ENCODE measurements around the gene USP15.
"Not testable (repeated sequence)": the region's sequence is repeated elsewhere in the genome, so short reads cannot be mapped to it uniquely, and the experiment has no call there.

The USP15 gene

DNA sequence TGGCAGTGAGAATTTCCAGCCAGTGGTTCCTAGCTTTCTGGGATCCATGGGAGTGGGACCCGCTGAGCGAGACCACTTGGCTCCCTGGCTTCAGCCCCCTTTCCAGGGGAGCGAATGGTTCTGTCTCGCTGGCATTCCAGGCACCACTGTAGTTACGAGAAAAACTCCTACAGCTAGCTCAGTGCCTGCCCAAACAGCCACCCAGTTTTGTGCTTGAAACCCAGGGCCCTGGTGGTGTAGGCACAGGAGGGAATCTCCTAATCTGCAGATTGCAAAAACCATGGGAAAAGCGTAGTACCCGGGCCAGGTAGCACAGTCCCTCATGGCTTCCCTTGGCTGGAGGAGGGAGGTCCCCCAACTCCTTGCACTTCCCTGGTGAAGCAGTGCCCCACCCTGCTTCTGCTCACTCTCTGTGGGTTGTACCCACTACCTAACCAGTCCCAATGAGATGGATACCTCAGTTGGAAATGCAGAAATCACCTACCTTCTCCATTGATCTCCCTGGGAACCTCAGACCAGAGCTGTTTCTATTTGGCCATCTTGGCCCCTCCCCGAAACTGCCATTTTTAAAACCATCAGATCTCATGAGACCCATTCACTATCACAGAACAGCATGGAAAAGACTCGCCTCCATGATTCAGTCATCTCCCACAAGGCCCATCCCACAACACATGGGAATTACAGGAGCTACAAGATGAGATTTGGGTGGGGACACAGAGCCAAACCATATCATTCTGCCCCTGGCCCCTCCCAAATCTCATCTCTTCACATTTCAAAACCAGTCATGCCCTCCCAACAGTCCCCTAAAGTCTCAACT is 83.3 kb downstream of the USP15 start:
- not testable (repeated sequence) for H3K27ac ChIP-seq (ENCODE audit: low read length); H3K9me3 ChIP-seq (ENCODE audit: control insufficient read depth, insufficient read depth, low read length); H3K27me3 ChIP-seq (ENCODE audit: control insufficient read depth, insufficient read depth, low read length); H3K36me3 ChIP-seq (ENCODE audit: control insufficient read depth, insufficient read depth, low read length); H3K4me3 ChIP-seq (ENCODE audit: low read length); DNase-seq (ENCODE audit: low read depth, low spot score); H3K4me1 ChIP-seq (ENCODE audit: control insufficient read depth, insufficient read depth, low read length)
- WGBS (ENCODE audit: insufficient coverage, insufficient read length): no CpG with 5 or more reads among the region's 9 CpGs

DNA sequence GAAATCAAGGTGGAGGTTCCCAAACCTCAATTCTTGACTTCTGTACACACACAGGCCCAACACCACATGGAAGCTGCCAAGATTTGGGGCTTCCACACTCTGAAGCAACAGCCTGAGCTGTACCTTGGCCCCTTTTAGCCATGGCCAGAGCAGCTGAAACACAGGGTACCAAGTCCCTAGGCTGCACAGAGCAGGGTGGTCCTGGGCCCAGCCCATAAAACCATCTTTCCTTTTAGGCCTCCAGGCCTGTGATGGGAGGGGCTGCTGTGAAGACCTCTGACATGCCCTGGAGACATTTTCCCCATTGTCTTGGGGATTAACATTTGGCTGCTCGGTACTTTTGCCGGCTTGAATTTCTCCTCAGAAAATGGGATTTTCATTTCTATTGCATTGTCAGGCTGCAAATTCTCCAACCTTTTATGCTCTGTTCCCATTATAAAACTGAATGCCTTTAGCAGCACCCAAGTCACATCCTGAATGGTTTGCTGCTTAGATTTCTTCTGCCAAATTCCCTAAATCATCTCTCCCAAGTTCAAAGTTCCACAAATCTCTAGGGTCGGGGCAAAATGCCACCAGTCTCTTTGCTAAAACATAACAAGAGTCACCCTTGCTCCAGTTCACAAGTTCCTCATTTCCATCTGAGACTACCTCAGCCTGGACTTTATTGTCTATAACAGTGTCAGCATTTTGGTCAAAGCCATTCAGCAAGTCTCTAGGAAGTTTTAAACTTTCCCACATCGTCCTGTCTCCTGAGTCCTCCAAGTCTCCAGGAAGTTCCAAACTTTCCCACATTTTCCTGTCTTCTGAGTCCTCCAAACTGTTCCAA is 84.7 kb downstream of the USP15 start:
- H3K27ac ChIP-seq (ENCODE audit: low read length); H3K27me3 ChIP-seq (ENCODE audit: control insufficient read depth, insufficient read depth, low read length); H3K36me3 ChIP-seq (ENCODE audit: control insufficient read depth, insufficient read depth, low read length); H3K9me3 ChIP-seq (ENCODE audit: control insufficient read depth, insufficient read depth, low read length); DNase-seq (ENCODE audit: low read depth, low spot score); H3K4me1 ChIP-seq (ENCODE audit: control insufficient read depth, insufficient read depth, low read length); H3K4me3 ChIP-seq (ENCODE audit: low read length): not testable (repeated sequence)
- WGBS (ENCODE audit: insufficient coverage, insufficient read length): no CpG with 5 or more reads among the region's 4 CpGs

DNA sequence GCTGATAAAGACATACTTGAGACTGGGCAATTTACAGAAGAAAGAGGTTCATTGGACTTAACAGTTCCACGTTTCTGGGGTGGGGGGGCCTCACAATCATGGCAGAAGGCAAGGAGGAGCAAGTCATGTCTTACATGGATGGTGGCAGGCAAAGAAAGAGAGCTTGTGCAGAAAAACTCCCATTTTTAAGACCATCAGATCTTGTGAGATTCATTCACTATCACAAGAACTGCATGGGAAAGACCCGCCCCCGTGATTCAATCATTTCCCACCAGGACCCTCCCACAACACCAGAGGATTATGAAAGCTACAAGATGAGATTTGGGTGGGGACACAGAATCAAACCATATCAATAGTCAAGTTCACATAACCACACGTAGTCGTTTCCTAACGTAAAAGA is 85.5 kb downstream of the USP15 start:
- WGBS (ENCODE audit: insufficient coverage, insufficient read length): no CpG with 5 or more reads among the region's 6 CpGs
- Histone ChIP-seq H3K4me3 (ENCODE audit: low read length) (no peak overlapping the region), H3K4me1 (ENCODE audit: control insufficient read depth, insufficient read depth, low read length) (no peaks in the 10 kb centered on the region), H3K27me3 (ENCODE audit: control insufficient read depth, insufficient read depth, low read length) (no peaks in the 10 kb centered on the region), H3K9me3 (ENCODE audit: control insufficient read depth, insufficient read depth, low read length) (no peaks in the 10 kb centered on the region), H3K36me3 (ENCODE audit: control insufficient read depth, insufficient read depth, low read length) (no peaks in the 10 kb centered on the region), H3K27ac (ENCODE audit: low read length) (no peak overlapping the region)
- DNase-seq (ENCODE audit: low read depth, low spot score): no peak

DNA sequence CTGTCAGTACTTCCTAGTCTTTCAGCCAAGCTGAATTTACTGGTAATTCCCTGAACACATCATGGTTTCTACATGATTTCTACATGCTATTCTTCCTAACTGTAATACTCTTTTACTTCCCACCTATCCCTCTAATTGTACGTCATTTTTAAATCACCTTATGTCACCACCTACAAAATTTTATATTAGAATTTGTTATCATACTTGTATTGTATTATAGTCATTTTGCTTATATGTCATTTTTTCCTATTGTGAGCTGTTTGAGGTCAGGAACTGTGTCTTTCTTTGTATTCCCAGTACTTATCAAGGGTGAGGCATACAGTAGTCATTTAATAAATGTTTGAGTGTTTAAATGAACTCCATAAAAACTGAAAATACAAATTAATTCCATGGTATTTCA is 86.6 kb downstream of the USP15 start:
- WGBS (ENCODE audit: insufficient coverage, insufficient read length): 100% methylated on average over 1 of the region's 1 CpG
- H3K36me3 ChIP-seq (ENCODE audit: control insufficient read depth, insufficient read depth, low read length): no peaks in the 10 kb centered on the region
- H3K27ac ChIP-seq (ENCODE audit: low read length): no peak overlapping the region
- H3K9me3 ChIP-seq (ENCODE audit: control insufficient read depth, insufficient read depth, low read length): no peaks in the 10 kb centered on the region
- H3K27me3 ChIP-seq (ENCODE audit: control insufficient read depth, insufficient read depth, low read length): no peaks in the 10 kb centered on the region
- H3K4me3 ChIP-seq (ENCODE audit: low read length): no peak overlapping the region
- H3K4me1 ChIP-seq (ENCODE audit: control insufficient read depth, insufficient read depth, low read length): no peaks in the 10 kb centered on the region
- no peak for DNase-seq (ENCODE audit: low read depth, low spot score)

DNA sequence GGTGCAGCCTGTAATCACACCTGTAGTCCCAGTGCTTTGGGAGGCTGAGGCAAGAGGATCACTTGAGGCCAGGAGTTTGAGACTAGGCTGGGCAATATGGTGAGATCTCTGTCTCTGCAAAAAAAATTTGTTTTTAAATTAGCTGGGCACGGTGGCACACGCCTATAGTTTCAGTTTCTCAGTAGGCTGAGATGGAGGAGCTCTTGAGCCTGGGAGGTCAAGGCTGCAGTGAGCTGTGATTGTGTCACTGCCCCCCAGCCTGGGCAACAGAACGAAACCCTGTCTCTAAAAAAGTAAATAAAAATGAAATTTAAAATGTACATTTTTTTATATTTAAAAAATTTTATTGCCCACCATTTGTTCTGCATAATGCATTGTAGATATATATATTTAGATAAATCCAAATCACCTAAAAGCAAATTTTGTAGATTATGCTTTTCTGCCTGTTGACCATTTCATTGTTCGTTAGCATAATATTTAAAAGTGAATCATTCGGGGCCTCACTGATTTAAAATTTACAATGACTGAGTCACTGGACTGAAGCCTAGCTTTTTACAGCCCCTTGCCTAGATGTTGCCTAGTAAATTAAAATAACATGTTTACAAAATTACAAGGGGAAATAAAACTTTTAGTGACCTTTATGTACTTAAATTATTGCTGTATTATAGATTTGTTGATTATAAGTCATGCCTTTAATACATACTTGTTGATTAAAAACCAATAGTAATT is 87.9 kb downstream of the USP15 start:
- Histone ChIP-seq H3K27ac (ENCODE audit: low read length) (no peak overlapping the region), H3K9me3 (ENCODE audit: control insufficient read depth, insufficient read depth, low read length) (no peaks in the 10 kb centered on the region), H3K4me1 (ENCODE audit: control insufficient read depth, insufficient read depth, low read length) (no peaks in the 10 kb centered on the region), H3K4me3 (ENCODE audit: low read length) (no peak overlapping the region), H3K27me3 (ENCODE audit: control insufficient read depth, insufficient read depth, low read length) (no peaks in the 10 kb centered on the region), H3K36me3 (ENCODE audit: control insufficient read depth, insufficient read depth, low read length) (no peaks in the 10 kb centered on the region)
- no peak for DNase-seq (ENCODE audit: low read depth, low spot score)
- no CpG with 5 or more reads among the region's 5 CpGs for WGBS (ENCODE audit: insufficient coverage, insufficient read length)

DNA sequence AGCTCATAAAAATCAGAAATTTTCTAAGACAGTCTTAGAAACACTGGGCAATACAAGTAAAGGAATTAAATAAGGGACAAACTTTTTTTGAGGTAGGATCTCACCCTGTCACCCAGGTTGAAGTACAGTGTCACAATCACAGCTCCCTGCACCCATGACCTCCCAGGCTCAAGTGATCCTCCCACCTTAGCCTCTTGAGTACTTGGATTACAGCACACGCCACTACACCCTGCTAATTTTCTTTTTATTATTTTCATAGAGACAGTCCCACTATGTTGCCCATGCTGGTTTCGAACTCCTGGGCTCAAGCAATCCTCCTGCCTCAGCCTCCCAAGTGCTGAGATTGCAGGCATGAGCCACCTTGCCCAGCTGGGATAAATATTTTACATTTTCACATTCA is 90.3 kb downstream of the USP15 start:
- Histone ChIP-seq H3K27ac (ENCODE audit: low read length) (no peak overlapping the region), H3K4me1 (ENCODE audit: control insufficient read depth, insufficient read depth, low read length) (no peaks in the 10 kb centered on the region), H3K4me3 (ENCODE audit: low read length) (no peak overlapping the region), H3K9me3 (ENCODE audit: control insufficient read depth, insufficient read depth, low read length) (no peaks in the 10 kb centered on the region), H3K27me3 (ENCODE audit: control insufficient read depth, insufficient read depth, low read length) (no peaks in the 10 kb centered on the region), H3K36me3 (ENCODE audit: control insufficient read depth, insufficient read depth, low read length) (no peaks in the 10 kb centered on the region)
- DNase-seq (ENCODE audit: low read depth, low spot score): no peak
- no CpG with 5 or more reads among the region's 2 CpGs for WGBS (ENCODE audit: insufficient coverage, insufficient read length)

DNA sequence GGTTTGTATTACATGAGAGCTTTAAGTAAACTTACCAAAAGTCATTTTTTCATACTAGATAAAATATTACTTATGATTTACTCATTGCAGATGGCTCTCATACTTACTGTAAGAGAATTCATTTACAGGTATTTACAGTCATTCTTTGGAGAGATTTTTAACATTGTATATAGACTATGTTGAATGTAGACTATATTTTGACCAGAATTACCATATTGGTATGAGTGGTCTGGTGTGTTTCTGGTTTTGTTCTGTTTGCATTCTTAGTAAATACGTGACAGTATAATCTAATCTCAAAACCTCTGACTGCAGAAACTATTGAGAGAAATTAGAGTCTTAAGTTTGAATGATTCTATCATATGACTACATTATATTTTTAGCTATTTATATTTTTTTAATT is 91.1 kb downstream of the USP15 start:
- DNase-seq (ENCODE audit: low read depth, low spot score): no peak
- H3K9me3 ChIP-seq (ENCODE audit: control insufficient read depth, insufficient read depth, low read length): no peaks in the 10 kb centered on the region
- H3K27me3 ChIP-seq (ENCODE audit: control insufficient read depth, insufficient read depth, low read length): no peaks in the 10 kb centered on the region
- WGBS (ENCODE audit: insufficient coverage, insufficient read length): no CpG with 5 or more reads among the region's 1 CpG
- H3K4me3 ChIP-seq (ENCODE audit: low read length): no peak overlapping the region
- H3K4me1 ChIP-seq (ENCODE audit: control insufficient read depth, insufficient read depth, low read length): no peaks in the 10 kb centered on the region
- no peak overlapping the region for H3K27ac ChIP-seq (ENCODE audit: low read length)
- no peaks in the 10 kb centered on the region for H3K36me3 ChIP-seq (ENCODE audit: control insufficient read depth, insufficient read depth, low read length)

DNA sequence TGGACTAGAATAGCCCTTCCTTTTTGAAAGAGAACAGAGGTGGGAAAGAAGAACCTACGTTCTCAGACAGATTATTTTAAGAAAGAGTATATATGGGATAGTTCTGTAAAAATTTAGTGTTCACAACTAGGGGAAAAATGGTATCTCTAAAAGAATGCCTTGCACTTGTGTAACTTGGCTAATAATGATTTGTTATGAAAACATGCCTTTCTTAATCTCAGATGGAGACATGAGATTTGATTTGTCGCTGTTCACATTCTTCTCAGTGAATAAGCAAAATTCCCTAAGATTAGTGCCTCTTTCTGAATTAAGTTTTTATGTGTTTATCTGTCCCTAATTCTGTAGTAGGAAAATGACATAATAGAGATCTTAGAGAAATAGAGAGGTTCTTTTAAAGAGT is 100.8 kb downstream of the USP15 start:
- Histone ChIP-seq H3K4me1 (ENCODE audit: control insufficient read depth, insufficient read depth, low read length) (no peaks in the 10 kb centered on the region), H3K9me3 (ENCODE audit: control insufficient read depth, insufficient read depth, low read length) (no peaks in the 10 kb centered on the region), H3K27me3 (ENCODE audit: control insufficient read depth, insufficient read depth, low read length) (no peaks in the 10 kb centered on the region), H3K36me3 (ENCODE audit: control insufficient read depth, insufficient read depth, low read length) (no peaks in the 10 kb centered on the region), H3K27ac (ENCODE audit: low read length) (no peak overlapping the region), H3K4me3 (ENCODE audit: low read length) (no peak overlapping the region)
- WGBS (ENCODE audit: insufficient coverage, insufficient read length): no CpG with 5 or more reads among the region's 2 CpGs
- DNase-seq (ENCODE audit: low read depth, low spot score): no peak

DNA sequence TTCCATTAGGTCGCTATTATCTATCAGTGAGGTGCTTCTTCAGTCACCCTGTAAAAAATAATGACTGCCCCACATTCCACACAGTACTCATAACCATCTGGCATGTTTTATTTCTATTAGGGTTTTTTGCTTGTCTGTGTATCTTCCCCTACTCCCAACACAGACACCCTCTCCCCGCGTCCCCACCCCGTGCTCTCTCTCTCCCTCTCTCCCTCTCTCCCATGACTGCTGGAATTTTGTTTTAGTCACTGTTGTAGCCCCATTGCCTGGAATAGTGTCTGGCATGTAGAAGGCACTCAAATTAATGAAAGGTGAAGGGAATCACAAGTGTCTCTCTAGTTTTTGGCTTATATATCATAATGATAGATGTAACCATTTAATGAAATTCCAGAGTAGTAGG is 103.3 kb downstream of the USP15 start:
- no peaks in the 10 kb centered on the region for H3K36me3 ChIP-seq (ENCODE audit: control insufficient read depth, insufficient read depth, low read length)
- DNase-seq (ENCODE audit: low read depth, low spot score): no peak
- H3K4me3 ChIP-seq (ENCODE audit: low read length): no peak overlapping the region
- H3K27me3 ChIP-seq (ENCODE audit: control insufficient read depth, insufficient read depth, low read length): no peaks in the 10 kb centered on the region
- no peak overlapping the region for H3K27ac ChIP-seq (ENCODE audit: low read length)
- no peaks in the 10 kb centered on the region for H3K4me1 ChIP-seq (ENCODE audit: control insufficient read depth, insufficient read depth, low read length)
- WGBS (ENCODE audit: insufficient coverage, insufficient read length): no CpG with 5 or more reads among the region's 4 CpGs
- no peaks in the 10 kb centered on the region for H3K9me3 ChIP-seq (ENCODE audit: control insufficient read depth, insufficient read depth, low read length)

DNA sequence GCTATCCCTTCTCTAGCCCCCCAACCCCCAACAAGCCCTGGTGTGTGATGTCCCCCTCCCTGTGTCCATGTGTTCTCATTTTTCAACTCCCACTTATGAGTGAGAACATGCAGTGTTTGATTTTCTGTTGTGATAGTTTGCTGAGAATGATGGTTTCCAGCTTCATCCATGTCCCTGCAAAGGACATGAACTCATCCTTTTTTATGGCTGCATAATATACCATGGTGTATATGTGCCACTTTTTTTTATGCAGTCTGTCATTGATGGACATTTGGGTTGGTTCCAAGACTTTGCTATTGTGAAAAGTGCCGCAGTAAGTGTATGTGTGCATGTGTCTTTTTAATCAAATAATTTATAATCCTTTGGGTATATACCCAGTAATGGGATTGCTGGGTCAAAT is 104.5 kb downstream of the USP15 start:
- H3K27me3 ChIP-seq (ENCODE audit: control insufficient read depth, insufficient read depth, low read length); H3K4me1 ChIP-seq (ENCODE audit: control insufficient read depth, insufficient read depth, low read length); H3K9me3 ChIP-seq (ENCODE audit: control insufficient read depth, insufficient read depth, low read length); H3K4me3 ChIP-seq (ENCODE audit: low read length); DNase-seq (ENCODE audit: low read depth, low spot score); H3K27ac ChIP-seq (ENCODE audit: low read length); H3K36me3 ChIP-seq (ENCODE audit: control insufficient read depth, insufficient read depth, low read length): not testable (repeated sequence)
- no CpG with 5 or more reads among the region's 1 CpG for WGBS (ENCODE audit: insufficient coverage, insufficient read length)
